Fibroblast of skin of right biceps (primary cell): ENCODE data around the gene FAM111B.
A peak's percentile ranks its signal among the peaks of the same experiment; 100 is the strongest.

Experiments
- DNase-seq: peaks from one replicate; pipeline ENCODE4 v3.0.0-alpha.2; 2013

Gene FAM111B

DNA sequence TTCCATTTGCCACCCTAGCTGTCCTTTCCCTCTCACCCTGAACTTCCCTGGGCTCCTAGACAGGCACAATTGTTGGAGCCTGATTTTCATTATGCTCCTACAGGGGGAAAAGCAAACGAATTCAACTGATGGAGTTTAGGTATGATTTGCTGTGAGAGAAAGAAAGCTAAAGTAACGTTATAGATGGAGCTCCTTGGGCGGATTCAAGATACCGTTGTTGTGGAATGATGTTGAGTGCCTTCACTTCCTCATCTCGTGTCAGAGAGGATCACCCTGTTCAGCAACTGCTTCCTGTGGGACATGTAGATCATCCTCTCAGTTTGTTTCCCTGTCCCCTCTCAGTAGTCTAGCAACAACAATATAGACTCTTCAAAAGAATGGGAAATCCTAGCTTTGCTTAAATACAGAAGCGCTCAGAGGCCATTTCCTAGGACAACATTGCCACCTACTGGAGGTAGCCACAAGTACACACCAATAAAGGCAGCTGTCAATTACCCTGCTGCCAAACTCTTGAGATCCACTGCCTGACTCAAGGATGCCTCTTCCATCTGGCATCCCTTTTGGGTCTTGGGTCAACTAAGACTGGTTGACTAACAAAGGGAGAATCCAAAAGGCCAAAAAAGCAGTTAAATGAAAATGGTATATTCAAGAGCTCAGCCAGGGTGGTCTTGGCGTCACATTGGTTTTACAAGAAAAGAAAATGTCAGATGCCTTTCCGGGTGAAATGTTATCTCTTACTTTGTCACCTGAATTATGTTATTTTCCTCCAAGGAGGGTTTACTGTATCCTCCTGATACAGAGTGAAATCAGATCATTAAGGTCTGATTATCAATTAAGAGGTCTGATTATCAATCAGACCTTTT is 51.4 kb downstream of the FAM111B start:
- DNase-seq: peak; percentile 70

DNA sequence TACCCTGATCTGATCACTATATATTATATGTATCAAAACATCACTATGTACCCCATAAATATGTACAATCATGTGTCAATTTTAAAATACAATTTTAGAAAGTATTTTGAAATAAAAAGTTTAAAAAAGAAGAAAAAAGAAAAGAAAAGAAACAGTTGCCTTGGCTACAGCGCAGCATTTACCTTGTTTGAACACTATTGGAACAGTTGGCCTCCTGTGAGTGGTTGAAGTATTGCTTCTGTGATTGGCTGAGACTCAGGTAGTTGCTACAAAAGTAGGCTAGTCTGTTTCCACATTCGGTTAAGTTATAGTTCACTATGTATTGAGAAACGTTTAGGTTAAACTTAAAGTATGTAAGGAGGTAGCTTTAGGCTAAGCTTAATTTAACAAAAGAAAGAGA is 57.0 kb downstream of the FAM111B start:
- DNase-seq: no peak

- DNase-seq: peak; percentile 86
Measured at GRCh38 chr11:59171508-59172322, 64.7 kb downstream of the FAM111B start, which contains the start of gene DTX4. DTX4 (plus strand) TSS chr11:59172132; CDS start chr11:59172596, 464 bp downstream.

DNA sequence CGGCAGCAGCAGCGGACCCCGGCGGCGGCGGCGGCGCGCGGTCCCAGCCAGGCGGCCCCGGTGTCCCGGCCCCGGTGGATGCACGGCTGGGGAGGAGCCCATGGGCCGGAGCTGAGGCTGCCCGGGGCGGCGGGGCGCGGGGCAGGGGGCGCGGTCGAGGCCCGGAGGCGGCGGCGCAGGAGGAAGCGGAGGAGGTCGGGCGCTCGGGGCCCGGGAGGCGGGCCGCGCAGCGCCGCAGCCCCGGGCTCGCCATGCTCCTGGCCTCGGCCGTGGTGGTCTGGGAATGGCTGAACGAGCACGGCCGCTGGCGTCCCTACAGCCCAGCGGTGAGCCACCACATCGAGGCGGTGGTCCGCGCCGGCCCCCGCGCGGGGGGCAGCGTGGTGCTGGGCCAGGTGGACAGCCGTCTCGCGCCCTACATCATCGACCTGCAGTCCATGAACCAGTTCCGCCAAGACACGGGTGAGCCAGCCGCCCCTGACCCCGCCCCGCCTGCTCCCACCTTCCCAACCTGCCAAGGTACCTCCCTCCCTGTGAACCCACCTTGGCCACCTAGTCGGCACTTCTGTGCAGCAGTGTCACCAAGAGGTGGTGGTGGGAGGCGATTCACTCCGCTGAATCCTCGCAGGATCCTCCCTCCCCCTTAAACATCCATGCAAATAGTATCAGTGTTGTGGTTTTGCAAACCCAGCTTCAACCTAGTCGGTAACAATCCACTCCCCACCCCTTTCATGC is 65.5 kb downstream of the FAM111B start:
- no peak for DNase-seq

- DNase-seq: peak; percentile 42
Measured at GRCh38 chr11:59173080-59173963, 66.3 kb downstream of the FAM111B start.

- peak; percentile 42 for DNase-seq
Measured at GRCh38 chr11:59173964-59174663, 67.1 kb downstream of the FAM111B start.

DNA sequence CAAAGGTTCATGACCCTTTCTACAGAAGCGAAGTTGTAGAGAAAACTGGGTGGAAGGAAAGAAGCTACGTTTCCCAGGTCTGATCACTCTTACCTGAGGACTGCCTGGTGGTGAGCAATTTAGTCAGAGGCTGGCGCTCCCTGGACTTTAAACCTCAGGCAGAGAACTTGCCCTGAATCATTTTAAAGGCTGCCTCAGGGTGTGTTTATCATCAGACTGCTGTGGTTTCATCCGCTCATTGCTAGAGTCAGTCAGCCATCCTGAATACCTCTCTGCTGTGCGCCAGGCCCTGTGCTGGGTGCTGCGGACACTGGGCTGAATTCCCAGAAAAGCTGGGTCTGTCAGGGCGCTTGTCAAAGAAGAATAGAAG is 67.6 kb downstream of the FAM111B start:
- peak; percentile 38 for DNase-seq

- DNase-seq: no peak
Measured at GRCh38 chr11:59175091-59175501, 68.1 kb downstream of the FAM111B start.

- DNase-seq: no peak
Measured at GRCh38 chr11:59176330-59176729, 69.3 kb downstream of the FAM111B start.
